Activated T-cell treated with anti-CD3 and anti-CD28 coated beads, Interleukin-2, amount 50 U/mL, for 48 hours (primary cell): ENCODE results near the gene PRICKLE1.
A peak's percentile ranks its signal among the peaks of the same experiment; 100 is the strongest.

Experiments
- DNase-seq, 2 experiments: peaks; one replicate each; pipeline ENCODE4 v3.0.0-alpha.2; 2020

Gene PRICKLE1

DNA sequence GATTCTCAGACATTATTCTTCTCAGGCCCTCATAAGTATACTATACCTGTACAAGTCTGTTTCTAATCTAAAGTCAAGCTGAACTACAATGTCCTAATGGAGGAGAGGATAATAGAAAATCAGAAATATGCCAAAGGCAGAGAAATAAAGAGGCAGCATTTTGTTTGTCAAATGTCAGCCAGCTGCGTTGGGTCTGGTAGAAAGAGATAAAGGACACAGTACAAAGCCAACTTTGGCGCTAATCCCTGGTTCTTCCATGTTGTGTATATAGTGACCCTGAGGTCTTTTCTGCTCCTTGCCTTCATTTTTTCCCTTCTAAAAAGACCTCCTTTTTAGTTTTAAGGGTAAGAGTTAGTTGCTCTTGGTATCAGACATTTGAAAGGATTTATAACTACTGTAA is 103.1 kb downstream of the PRICKLE1 start:
- no peak for DNase-seq

DNA sequence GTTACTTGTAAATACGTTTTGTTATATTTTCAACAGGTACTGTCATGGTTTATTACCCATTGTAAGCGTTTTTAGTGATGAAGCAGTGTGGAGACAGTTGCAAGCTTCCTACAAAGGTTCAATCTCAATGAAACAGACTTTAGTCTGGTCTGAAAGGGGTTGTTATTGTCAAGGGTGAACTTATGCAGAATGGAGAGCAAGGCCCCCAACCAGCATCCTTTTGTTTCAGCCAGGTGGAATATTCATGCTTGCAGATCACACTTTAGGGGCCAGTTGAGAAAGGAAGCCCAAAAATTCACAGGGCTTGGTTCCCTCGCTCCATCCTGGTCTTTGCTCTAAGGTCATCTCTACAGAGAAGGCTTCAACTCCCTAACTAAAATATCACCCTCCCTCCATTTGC is 103.7 kb downstream of the PRICKLE1 start:
- no peak for DNase-seq

DNA sequence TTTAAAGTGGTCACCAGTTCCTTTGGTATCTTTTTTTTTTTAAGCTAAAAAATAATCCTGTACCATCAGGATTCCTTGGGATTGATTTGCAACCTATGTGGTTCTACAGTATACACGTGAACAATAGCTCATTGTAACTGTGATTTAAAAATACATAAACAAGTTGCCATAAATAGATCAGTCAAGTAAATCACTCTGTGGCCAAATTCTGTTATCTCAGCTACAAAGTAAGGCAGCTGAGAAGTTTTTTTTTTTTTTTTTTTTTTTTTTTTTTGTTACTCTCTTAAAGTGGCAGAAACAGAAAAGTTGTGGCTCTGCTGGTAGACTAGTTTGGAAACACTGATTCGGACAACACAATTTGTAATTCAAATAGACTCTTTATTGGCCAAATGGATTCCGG is 104.5 kb downstream of the PRICKLE1 start:
- DNase-seq: no peak

DNA sequence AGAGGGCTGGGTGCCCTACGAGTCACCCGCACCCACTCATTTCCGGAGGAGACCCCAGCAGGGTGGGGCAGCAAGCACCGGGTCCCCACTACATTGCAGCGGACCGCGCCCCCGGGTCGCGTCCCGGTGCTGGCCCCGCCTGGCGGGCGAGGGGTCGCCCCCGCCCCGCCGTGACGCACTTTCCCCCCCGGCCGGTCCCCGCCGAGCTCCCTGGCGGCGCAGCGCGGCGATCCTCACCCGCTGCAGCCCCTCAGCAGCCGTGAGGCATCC is 106.1 kb downstream of the PRICKLE1 start:
- DNase-seq: peak in 1 of 2 experiments; percentile 38

DNA sequence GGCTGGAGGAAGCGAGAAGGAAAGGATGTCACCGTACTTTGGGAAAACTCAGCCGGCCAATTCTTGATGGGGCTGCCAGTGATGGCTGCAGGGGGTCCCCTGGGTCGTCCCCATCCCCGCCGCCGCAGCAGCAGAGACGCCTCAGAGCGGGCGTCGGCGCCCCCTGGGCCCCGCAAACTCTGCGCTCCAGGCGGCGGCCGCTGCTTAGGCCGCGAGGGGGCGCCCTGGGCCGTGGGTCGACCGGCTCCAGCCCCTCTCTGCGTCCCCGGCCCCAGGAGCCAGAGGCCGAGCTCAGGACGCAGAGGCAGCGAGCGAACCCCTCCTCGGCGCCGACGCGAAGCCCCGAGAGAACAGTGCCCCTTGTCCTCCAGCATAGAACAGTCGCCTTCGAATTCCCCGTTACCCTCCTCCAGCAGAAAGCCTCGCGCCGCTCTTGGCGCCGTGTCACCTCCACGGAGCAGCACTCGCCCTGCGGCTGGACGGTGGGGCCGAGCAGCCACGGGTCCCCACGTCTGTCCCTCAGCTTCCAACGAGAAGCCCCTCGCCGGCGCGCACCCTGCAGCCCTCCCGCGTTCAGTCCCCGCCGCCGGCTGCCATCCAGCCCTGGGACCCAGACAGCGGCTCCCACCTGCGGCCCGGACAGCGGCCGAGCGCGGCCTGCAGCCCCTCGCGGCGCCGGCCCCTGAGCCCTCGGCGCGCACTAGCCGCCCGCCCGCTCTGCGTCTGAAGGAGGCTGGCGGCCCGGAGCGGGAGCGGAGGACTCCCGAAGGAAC is 106.6 kb downstream of the PRICKLE1 start:
- DNase-seq: peak; percentile 76 to 80

GRCh38 chr12:42482041-42482747 is 107.4 kb downstream of the PRICKLE1 start:
- no peak for DNase-seq

GRCh38 chr12:42481368-42481767 is 108.2 kb downstream of the PRICKLE1 start:
- DNase-seq: no peak

DNA sequence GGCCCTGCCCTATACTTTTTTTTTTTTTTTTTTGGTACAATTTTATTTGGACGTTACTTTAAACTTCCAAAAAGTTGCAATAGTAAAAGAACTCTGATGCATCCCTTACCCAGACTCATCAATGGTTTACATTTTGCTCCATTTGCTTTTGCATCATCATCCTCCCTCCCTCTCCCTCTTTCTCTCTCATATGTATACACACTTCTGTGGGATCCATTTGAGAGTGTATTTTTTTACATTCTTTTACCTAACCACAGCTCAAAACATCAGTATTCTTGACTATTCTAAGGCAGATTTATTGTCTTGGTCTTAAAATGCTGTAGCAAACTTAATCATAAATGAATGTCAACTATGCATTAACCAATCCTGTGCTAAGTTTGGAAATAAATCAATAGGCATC is 111.6 kb downstream of the PRICKLE1 start:
- no peak for DNase-seq

GRCh38 chr12:42475106-42475505 is 114.4 kb downstream of the PRICKLE1 start:
- no peak for DNase-seq

- no peak for DNase-seq
These were observed 115.2 kb downstream of the PRICKLE1 start for GRCh38 chr12:42474391-42474790.

- no peak for DNase-seq
These were observed 116.0 kb downstream of the PRICKLE1 start for GRCh38 chr12:42473561-42473960.

DNA sequence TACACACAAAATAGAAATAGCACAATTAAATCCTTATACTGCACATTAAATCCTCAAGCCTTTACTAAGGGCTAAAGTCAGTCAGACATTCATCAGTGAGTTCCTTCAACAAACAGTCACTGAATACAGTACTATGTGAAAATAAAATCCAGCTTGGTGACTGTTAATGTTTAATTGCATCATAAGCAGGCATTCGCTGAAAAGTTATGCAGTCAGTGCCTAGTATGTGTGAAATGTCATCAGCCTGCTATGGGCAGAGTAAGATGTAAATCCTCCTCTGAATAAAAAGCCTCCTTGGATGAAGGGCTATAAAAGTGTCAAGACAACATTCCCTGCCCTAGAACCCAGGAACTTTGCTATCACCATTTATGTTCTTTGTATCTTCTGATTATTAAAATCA is 116.4 kb downstream of the PRICKLE1 start:
- DNase-seq: no peak

- DNase-seq: no peak
These were observed 117.2 kb downstream of the PRICKLE1 start for GRCh38 chr12:42472376-42472775.

DNA sequence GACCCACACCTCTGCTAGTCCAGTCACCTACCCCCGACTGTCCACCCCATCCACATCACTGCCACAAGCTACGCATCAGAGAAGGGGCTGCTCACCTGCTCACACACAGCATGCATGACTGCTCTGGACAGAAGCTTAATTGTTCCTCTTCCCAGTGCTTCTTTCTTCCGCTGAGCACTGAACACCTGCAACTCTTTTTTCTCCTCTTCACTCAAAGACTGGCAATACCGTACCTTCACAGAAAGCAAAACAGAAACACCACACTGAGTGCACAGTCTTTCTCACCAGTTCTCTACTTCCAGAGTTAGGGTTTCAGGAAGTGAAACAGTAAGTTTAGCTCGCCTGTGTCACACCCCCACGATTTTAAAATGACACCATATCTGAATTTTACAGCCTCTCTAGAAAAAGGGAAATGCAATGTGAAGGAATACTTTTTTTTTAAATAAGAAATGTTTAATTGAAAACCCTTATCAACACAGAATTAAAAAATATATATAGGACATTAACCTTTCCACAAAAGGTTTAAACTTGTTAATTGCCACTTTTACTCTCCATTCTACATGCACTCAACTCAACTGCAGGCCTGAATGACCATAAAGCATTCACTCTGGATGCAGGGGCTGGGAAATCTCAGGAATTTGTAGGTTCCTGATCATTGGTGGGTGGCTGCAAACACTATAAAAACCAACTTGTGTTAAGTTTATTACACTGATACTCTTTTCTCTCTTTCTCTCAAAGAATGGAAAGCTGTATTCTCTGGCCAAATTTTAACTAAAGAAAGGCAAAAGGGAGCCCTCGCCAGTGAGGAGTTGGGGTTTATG is 120.0 kb downstream of the PRICKLE1 start:
- peak in 1 of 2 experiments; percentile 18 for DNase-seq

DNA sequence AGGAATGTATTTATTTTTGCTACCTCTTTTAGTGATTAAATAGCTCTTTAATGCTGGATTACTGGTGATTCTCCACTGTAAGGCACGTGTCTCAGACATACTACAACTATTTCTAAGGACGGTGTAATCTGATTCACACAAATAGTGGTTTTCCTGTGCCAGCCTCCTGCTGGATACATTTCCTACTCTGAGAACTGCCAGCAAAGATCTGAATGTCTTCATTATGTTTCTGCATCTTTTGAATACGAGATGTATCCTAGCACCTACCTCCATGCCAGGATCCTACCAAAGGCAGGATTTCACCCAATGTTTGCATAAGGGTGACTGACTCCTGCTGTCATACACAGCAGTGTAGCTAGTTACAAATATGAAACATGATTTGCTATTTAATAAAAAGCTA is 120.6 kb downstream of the PRICKLE1 start:
- DNase-seq: no peak

DNA sequence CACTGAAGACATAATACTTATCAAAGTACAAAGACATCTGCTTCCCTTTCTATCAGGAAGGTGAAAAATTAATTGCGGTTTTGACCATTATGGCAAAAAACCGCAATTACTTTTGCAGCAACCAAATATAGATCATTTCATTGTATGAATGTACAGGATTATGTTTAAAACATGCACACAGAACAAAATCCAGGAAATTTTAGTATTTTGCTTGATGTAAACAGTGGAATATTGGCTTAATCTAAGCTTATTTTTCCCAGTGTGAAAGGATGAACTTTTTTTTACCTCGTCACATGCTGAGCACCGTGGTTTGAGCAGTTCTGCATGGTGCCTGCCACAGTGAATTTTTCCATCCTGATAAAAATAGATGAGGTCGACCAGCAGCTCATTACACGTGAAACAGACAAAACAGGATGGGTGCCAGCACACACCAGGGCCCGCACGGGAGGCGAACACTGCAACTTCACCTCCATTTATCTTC is 121.2 kb downstream of the PRICKLE1 start:
- no peak for DNase-seq

DNA sequence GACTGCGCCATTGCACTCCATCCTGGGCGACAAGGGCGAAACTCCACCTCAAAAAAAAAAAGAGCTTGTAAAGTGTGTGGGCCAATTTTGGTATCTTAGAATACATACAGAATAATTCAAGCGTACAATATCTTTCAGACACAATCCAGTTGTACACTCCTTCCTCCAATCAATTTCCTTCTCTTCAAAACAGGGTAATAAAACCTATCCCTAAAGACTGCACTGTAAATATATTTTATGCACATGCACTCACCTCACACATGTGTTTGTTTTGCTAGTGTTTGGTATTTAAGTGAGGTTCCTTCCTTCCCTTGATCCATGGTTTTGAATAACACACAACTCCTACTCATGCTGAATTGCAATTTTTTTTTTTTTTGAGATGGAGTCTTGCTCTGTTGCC is 125.9 kb downstream of the PRICKLE1 start:
- DNase-seq: no peak

- no peak for DNase-seq
These were observed 127.1 kb downstream of the PRICKLE1 start for GRCh38 chr12:42462486-42462885.

DNA sequence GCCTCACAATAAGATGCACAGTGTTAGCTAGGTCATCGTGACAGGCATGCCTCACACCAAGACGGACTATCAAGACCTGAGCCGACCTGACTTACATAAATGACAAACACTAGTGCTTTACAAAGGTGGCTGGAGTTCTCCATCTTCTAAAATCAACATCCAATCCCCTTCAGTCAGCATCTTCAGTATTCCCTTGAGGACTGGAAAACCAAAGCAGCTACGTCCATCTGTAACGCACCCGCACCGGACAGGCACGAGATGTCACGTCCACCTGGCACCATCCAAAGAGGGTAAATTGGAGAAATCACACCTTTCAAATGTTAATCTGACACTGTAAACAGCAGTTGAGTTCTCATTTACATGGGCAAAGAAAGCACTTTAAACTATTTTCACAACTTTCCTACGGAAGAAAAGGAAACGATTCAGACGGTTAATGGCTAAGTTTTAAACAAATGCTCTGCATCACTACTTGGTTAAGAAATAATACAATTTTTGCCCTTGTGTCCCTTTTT is 130.2 kb downstream of the PRICKLE1 start:
- DNase-seq: no peak

GRCh38 chr12:42458575-42458974 is 131.0 kb downstream of the PRICKLE1 start:
- DNase-seq: no peak

DNA sequence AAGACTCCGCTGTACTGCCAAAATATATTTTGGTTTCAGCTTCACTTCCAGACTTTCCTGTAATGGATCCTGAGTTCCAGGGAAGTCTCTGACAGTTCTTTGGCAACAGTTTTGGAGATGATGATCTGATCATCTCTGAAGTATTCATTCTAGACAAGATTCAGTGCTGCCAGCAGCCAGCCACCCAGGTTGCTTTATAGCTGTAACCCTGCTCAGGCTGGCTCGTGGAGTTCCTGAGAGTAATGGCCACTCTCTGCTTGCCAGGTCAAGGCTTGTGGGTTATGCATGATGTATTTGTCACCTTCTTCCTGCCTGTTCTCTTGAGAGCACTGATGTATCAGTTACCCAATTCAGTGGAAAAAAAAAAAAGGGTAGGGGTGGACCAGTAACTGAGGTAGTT is 139.3 kb downstream of the PRICKLE1 start:
- no peak for DNase-seq

DNA sequence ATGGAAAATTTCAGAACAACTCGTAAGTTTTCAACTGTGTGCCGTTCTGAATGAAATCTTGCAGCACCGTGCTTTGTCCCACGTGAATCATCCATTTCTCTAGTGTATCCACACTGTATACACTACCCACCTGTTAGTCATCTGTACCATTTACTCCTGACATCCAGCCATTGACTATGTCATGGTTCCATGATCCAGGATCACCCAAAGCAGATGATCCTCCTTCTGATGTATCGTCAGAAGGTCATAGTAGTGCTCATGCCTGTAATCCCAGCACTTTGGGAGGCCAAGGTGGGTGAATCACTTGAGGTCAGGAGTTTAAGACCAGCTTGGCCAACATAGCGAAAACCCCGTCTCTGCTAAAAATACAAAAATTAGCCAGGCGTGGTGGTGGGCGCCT is 140.7 kb downstream of the PRICKLE1 start:
- DNase-seq: no peak

- no peak for DNase-seq
These were observed 142.2 kb downstream of the PRICKLE1 start for GRCh38 chr12:42447371-42447786.

DNA sequence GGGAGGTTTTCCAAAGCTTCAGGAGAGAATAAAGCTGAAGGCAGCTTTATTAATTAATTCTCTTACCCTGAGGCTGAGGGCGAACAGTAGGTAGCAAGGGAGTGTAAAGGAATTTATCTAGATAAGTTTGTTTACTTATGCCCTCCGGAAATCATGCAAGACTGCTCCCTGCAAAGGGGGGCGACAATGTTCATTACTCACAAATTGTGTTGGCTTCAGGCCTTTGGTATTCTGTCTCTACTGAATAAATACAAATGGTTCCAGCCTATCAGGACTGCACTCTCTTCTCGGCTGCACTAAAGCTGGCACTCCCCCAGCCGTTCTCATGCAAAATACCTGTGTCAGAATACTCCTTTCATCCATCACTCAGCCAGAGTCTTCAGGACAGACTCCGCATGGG is 142.8 kb downstream of the PRICKLE1 start:
- DNase-seq: no peak
